ENCODE measurements around the gene ANKRD12. TPM values are rescaled to one million over a fixed set of nuclear protein-coding genes. Genes with fewer than 3 reads are reported as not detected.

Gene ANKRD12
- total and polyA plus RNA-seq, 2 experiments from 2014 or later: 23.9 to 92.4 TPM

GRCh38 chr18:9191658-9192256 is 55.2 kb downstream of the ANKRD12 start:
- Histone ChIP-seq H3K4me2 (no peak overlapping the region), H3K4me3 (no peak overlapping the region), H4K20me1 (replicated peaks; ENCODE audit: insufficient read depth) (no peaks in the 10 kb centered on the region), H3F3A (replicated peaks; ENCODE audit: low read depth) (no peaks in the 10 kb centered on the region), H3K79me2 (replicated peaks; ENCODE audit: insufficient read depth) (no peaks in the 10 kb centered on the region), H3K27me3 (ENCODE audit: insufficient read depth) (no peaks in the 10 kb centered on the region), H3K4me1 (ENCODE audit: insufficient read depth) (no peaks in the 10 kb centered on the region), H2AFZ (no peak overlapping the region), H3K9me2 (ENCODE audit: insufficient read depth) (no peaks in the 10 kb centered on the region), H3K36me3 (ENCODE audit: insufficient read depth) (no peaks in the 10 kb centered on the region), H3K27ac (ENCODE audit: low read depth) (no peak overlapping the region)
- ATAC-seq: no peak
- Mint-ChIP-seq H3K27ac (peak overlapping the region; percentile 39; the same call in 1 of the 2 replicates), H3K4me1 (no peaks in the 10 kb centered on the region; the same call in 2 of the 3 replicates), H3K36me3 (ENCODE audit: low read depth) (no peaks in the 10 kb centered on the region; the same call in 2 of the 3 replicates), H3K9me3 (no peaks in the 10 kb centered on the region), H3K4me3 (no peak overlapping the region), H3K27me3 (ENCODE audit: insufficient read depth, low read depth, poor library complexity) (peaks cover 2% of the 10 kb centered on the region)
- TF ChIP-seq CREB1 (CRISPR knock-in tag; IDR thresholded peaks at IDR 0.05; ENCODE audit: low read depth): no peak
- no peak for TF ChIP-seq STAT1 (IDR thresholded peaks at IDR 0.05; ENCODE audit: unreplicated experiment)
- TF ChIP-seq ETS1 (IDR thresholded peaks at IDR 0.05): no peak
- no peak for TF ChIP-seq POLR2AphosphoS5 (IDR thresholded peaks at IDR 0.05; ENCODE audit: low read depth)
- no peak for TF ChIP-seq ZNF114 (CRISPR knock-in tag; IDR thresholded peaks at IDR 0.05)
- TF ChIP-seq ZNF331 (CRISPR knock-in tag; IDR thresholded peaks at IDR 0.05; ENCODE audit: low read depth): no peak
- TF ChIP-seq NANOG (IDR thresholded peaks at IDR 0.05; ENCODE audit: borderline replicate concordance): no peak
- TF ChIP-seq JUNB (IDR thresholded peaks at IDR 0.05; ENCODE audit: unreplicated experiment): no peak
- TF ChIP-seq, protein P1, sequence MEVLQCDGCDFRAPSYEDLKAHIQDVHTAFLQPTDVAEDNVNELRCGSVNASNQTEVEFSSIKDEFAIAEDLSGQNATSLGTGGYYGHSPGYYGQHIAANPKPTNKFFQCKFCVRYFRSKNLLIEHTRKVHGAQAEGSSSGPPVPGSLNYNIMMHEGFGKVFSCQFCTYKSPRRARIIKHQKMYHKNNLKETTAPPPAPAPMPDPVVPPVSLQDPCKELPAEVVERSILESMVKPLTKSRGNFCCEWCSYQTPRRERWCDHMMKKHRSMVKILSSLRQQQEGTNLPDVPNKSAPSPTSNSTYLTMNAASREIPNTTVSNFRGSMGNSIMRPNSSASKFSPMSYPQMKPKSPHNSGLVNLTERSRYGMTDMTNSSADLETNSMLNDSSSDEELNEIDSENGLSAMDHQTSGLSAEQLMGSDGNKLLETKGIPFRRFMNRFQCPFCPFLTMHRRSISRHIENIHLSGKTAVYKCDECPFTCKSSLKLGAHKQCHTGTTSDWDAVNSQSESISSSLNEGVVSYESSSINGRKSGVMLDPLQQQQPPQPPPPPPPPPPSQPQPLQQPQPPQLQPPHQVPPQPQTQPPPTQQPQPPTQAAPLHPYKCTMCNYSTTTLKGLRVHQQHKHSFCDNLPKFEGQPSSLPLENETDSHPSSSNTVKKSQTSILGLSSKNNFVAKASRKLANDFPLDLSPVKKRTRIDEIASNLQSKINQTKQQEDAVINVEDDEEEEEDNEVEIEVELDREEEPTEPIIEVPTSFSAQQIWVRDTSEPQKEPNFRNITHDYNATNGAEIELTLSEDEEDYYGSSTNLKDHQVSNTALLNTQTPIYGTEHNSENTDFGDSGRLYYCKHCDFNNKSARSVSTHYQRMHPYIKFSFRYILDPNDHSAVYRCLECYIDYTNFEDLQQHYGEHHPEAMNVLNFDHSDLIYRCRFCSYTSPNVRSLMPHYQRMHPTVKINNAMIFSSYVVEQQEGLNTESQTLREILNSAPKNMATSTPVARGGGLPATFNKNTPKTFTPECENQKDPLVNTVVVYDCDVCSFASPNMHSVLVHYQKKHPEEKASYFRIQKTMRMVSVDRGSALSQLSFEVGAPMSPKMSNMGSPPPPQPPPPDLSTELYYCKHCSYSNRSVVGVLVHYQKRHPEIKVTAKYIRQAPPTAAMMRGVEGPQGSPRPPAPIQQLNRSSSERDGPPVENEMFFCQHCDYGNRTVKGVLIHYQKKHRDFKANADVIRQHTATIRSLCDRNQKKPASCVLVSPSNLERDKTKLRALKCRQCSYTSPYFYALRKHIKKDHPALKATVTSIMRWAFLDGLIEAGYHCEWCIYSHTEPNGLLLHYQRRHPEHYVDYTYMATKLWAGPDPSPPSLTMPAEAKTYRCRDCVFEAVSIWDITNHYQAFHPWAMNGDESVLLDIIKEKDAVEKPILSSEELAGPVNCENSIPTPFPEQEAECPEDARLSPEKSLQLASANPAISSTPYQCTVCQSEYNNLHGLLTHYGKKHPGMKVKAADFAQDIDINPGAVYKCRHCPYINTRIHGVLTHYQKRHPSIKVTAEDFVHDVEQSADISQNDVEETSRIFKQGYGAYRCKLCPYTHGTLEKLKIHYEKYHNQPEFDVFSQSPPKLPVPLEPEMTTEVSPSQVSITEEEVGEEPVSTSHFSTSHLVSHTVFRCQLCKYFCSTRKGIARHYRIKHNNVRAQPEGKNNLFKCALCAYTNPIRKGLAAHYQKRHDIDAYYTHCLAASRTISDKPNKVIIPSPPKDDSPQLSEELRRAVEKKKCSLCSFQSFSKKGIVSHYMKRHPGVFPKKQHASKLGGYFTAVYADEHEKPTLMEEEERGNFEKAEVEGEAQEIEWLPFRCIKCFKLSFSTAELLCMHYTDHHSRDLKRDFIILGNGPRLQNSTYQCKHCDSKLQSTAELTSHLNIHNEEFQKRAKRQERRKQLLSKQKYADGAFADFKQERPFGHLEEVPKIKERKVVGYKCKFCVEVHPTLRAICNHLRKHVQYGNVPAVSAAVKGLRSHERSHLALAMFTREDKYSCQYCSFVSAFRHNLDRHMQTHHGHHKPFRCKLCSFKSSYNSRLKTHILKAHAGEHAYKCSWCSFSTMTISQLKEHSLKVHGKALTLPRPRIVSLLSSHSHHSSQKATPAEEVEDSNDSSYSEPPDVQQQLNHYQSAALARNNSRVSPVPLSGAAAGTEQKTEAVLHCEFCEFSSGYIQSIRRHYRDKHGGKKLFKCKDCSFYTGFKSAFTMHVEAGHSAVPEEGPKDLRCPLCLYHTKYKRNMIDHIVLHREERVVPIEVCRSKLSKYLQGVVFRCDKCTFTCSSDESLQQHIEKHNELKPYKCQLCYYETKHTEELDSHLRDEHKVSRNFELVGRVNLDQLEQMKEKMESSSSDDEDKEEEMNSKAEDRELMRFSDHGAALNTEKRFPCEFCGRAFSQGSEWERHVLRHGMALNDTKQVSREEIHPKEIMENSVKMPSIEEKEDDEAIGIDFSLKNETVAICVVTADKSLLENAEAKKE (CRISPR knock-in tag; IDR thresholded peaks at IDR 0.05): no peak
- no peak for TF ChIP-seq EZH2 (IDR thresholded peaks at IDR 0.05; ENCODE audit: low read depth, unreplicated experiment)
- TF ChIP-seq EZH2phosphoT487 (IDR thresholded peaks at IDR 0.05; ENCODE audit: unreplicated experiment): no peak
- TF ChIP-seq CTCF (conservative IDR thresholded peaks at IDR 0.05; ENCODE audit: low read depth in 2 of 2): no peak
- no peak for TF ChIP-seq REST (IDR thresholded peaks at IDR 0.05; ENCODE audit: unreplicated experiment)
- no peak for DNase-seq (ENCODE audit: low spot score)
